Activated T-cell treated with anti-CD3 and anti-CD28 coated beads for 48 hours (primary cell): ENCODE results near the gene MAP3K20.

Experiments
- DNase-seq: peaks from one replicate; pipeline ENCODE4 v3.0.0-alpha.2; 2020; ENCODE audit warnings: low read depth

Gene MAP3K20

DNA sequence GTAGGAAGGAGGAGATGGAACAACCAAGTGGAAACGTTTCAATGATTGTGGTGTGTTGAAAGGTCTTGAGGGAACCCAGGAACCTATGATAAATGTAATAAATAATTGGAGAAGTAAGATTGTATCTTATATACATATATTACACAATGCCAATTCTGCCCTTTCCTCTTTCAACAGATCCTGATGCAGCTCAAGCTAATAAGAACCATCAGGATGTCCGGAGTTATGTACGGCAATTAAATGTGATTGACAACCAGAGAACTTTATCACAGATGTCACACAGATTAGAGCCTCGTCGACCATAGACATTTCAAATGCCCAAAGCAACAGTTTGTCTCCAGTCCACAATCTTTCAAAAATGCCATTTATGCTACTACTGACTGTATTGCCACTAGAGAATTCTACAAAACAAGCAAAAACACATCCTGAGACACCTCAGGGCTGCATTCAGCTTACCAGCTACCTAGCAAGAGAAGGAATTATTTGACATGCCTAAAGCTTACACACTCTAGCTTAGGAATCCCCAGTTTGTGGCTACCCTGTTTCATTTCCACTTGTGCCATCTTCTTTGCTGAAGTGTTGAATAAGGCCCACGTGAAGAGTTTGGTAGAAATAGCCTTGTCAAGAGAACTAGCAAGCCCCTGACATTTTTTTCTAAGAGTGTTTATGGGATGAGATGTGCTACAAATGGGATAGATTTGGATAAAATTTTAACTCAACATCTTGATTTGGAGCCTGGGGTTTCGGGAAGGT, 24.0 kb upstream of the MAP3K20 start:
- no peak for DNase-seq

DNA sequence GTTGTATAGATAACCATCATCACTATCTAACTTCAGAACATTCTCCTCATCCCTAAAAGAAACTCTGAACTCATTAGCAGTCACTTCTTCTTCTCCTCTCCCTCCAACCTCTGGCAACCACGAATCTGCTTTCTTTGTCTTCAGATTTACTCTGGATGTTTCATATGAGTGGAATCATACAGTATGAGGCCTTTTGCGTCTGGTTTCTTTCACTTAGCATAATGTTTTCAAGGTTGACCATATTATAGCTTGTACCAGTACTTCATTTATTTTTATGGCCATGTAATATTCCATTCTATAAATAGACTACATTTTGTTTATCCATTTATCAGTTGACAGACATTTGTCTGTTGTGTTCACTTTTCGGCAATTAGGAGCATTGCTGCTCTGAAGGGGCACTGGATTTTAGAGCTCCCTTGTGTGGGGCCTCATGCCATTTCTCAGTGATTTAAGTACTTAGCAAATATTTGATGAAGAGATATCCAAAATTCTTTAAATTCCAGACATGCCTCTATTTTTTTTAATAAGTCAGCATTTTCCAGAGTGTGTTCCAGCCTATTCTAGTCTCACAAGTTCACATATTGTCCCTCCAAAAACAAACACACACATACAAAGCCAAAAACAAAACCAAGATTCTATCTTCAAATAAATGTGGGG, 22.5 kb upstream of the MAP3K20 start:
- no peak for DNase-seq

- no peak for DNase-seq
Observed at GRCh38 chr2:173054466-173054865, 21.2 kb upstream of the MAP3K20 start.

- no peak for DNase-seq
Observed at GRCh38 chr2:173056705-173057364, 18.8 kb upstream of the MAP3K20 start.

GRCh38 chr2:173058097-173058496, 17.5 kb upstream of the MAP3K20 start:
- no peak for DNase-seq

- DNase-seq = no peak
Observed at GRCh38 chr2:173058673-173059072, 17.0 kb upstream of the MAP3K20 start.

DNA sequence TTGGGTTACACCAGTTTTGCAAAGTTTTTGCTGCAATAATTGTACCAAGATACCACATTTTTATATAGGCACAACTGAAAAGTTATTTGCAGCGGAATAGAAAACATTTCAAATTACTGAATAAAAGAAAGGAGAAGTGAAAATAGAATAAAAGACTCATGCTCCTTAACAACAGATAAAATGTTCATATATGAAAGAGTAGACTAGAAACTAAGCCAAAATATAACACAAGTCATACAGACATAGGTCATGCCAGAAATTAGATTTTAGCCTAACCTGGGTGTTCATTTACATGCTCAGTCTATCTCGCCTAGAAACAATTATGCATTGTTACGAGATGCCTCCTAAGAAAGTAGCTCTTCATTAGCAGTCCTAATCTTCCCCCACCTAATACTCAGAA, 16.4 kb upstream of the MAP3K20 start:
- no peak for DNase-seq

DNA sequence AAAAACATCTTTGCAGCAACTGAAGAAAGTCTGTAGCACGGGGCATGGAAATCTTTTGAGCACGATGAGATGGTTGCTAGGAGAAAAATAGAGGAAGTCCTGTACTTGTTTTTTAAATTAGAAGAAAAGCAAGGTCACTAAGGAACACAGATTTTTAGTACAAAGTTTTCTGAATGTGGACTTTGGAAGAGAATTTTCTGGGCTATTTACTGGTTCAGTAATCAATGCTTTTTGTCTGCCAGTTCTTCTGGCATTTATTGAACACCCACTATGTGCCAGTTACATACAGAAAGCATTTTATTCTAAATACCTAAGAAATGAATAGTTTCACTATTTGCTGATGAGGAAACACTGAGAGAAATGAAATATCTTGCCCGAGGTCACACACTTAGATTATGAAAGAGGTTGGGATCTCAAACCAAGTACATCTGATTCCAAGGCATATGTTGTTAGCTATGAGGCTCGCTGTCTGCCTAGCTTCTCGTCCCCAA, 15.6 kb upstream of the MAP3K20 start:
- DNase-seq = no peak

- no peak for DNase-seq
Observed at GRCh38 chr2:173062801-173063200, 12.8 kb upstream of the MAP3K20 start.

- no peak for DNase-seq
Observed at GRCh38 chr2:173064151-173064805, 11.4 kb upstream of the MAP3K20 start.

GRCh38 chr2:173066887-173067676, 8.6 kb upstream of the MAP3K20 start:
- DNase-seq = no peak

DNA sequence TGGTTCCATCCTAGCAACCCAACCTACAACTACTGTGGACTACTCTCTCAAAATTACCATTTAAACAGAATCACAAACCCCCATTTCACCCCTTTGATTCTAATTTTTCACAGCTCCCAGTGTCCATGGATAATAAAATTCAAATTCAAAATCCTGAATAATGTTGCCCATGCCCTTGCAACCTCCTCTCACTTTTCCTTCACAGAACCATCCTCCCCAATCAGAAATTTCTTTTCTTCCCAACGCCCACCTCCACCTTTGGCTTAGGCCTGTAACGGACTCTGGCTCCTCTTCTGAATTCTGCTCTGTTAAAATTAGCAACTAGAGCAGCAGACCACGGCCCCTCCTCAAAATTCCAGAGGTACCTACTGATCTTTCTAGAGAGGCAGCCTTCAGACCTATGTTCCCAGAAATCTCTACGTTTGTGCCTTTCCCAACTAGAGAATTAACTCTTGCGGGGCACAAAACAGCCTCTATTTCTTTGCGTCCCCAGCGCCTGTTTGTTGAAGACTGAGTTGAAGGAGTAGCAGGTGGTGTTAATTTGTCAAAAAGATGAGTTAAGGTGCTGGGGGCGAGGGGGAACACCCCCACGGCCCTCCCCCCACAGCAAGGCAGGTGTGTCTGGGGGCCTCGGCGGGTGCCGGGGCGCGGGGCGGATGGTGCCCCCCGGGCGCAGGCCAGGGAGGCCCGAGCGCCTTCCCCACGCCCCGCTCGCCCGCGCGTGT, 428 bp upstream of the MAP3K20 start:
- no peak for DNase-seq

- peak; percentile 15 for DNase-seq
Observed at GRCh38 chr2:173076581-173077345, 1.1 kb downstream of the MAP3K20 start.

DNA sequence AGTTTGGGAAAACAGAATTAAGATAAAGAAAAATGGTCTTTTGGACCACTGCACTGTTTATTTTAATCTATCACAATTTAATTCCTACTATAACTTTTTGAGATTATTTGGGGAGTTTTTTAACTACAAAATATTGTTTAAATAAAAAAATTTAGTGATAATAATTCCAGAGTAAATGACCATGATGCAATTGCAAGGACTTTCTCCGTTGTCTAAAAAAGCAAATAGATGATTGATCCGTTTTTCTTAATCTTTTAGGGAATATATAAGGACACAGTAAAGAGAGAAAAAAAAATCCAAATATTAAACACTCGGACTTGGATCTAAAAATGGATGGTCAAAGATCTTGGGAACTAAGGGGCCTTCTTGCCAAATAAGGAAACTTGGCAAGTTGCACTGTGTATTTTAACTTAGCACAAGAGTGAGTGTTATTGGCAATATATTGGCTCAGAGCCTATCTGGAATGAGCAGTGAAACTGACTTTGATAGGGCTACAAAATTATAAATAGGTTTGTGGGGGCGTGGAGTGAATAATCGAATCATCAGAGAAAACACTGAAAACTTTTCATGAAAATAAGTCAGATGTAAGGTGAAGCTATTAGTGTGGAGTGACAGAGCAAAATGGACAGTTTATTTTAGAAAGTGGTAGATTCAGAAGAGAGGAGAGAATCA, 2.0 kb downstream of the MAP3K20 start:
- DNase-seq = no peak

- DNase-seq = no peak
Observed at GRCh38 chr2:173079141-173079540, 3.5 kb downstream of the MAP3K20 start.

- DNase-seq = no peak
Observed at GRCh38 chr2:173079973-173080860, 4.6 kb downstream of the MAP3K20 start.

DNA sequence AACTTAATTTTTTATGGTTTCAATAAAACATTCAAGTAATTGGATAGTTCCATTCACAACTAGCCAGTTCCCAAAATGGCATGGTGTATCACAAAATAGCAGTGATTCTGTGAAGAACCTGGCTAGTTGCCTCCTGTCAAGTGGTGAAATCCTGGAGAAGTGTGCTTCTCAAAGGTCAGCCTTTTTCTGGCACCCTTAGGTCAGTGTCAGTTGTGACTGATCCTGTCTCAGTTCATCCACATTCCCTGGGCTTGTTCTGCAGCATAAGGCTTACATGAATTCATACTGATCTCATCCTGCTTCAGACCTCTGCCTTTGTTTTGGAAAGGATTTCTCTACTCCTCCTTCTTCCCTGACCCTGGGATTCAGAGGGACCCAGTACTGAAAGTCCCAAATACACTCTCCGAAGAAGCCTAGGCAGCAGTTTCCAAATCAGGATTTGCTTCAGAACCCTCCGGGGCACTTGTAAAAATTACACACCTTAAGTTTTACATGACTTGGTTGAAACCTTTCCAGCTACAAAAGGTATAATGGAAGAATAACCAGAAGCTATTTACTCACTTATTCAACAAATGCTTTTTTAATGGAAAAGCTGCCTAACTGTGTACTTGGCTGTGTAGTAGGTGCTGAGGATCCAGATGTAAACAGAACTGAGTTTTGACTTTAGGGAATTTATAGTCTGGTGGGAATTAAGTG, 11.0 kb downstream of the MAP3K20 start:
- no peak for DNase-seq

- DNase-seq = no peak
Observed at GRCh38 chr2:173087214-173087581, 11.6 kb downstream of the MAP3K20 start.
